NCI-H1092 (cell line): ENCODE measurements around the gene ZNF792.
"Not testable (repeated sequence)": the region's sequence is repeated elsewhere in the genome, so short reads cannot be mapped to it uniquely, and the experiment has no call there.

Experiments used
- DNase-seq: peaks from one replicate; lab custom pipeline; 2025; lab: John Stamatoyannopoulos, UW

ZNF792 gene

GRCh38 chr19:34998777-34999497 lies 34.9 kb upstream of the ZNF792 start:
- no peak for DNase-seq

GRCh38 chr19:34998224-34998623 lies 34.2 kb upstream of the ZNF792 start:
- DNase-seq: not testable (repeated sequence)

GRCh38 chr19:34997071-34997617 lies 33.1 kb upstream of the ZNF792 start:
- DNase-seq: no peak

GRCh38 chr19:34995551-34995950 lies 31.5 kb upstream of the ZNF792 start:
- DNase-seq: no peak

- DNase-seq: no peak
Observed at GRCh38 chr19:34994643-34995541, 30.9 kb upstream of the ZNF792 start.

- DNase-seq: no peak
Observed at GRCh38 chr19:34994286-34994642, 30.2 kb upstream of the ZNF792 start.

- DNase-seq: not testable (repeated sequence)
Observed at GRCh38 chr19:34992582-34992981, 28.6 kb upstream of the ZNF792 start.

GRCh38 chr19:34991542-34992333 lies 27.7 kb upstream of the ZNF792 start:
- DNase-seq: no peak

GRCh38 chr19:34990578-34991192 lies 26.7 kb upstream of the ZNF792 start:
- no peak for DNase-seq

GRCh38 chr19:34989298-34989697 lies 25.3 kb upstream of the ZNF792 start:
- DNase-seq: no peak

GRCh38 chr19:34988119-34988518 lies 24.1 kb upstream of the ZNF792 start:
- DNase-seq: no peak

- no peak for DNase-seq
Observed at GRCh38 chr19:34985249-34986022, 21.4 kb upstream of the ZNF792 start.

- DNase-seq: no peak
Observed at GRCh38 chr19:34984287-34984686, 20.3 kb upstream of the ZNF792 start.

GRCh38 chr19:34983786-34984185 lies 19.8 kb upstream of the ZNF792 start:
- no peak for DNase-seq

GRCh38 chr19:34982275-34982674 lies 18.2 kb upstream of the ZNF792 start:
- DNase-seq: no peak

GRCh38 chr19:34979819-34980640 lies 16.0 kb upstream of the ZNF792 start:
- no peak for DNase-seq

GRCh38 chr19:34976611-34977010 lies 12.6 kb upstream of the ZNF792 start:
- no peak for DNase-seq

GRCh38 chr19:34975056-34975455 lies 11.0 kb upstream of the ZNF792 start:
- no peak for DNase-seq

- DNase-seq: no peak
Observed at GRCh38 chr19:34974646-34975045, 10.6 kb upstream of the ZNF792 start.

- no peak for DNase-seq
Observed at GRCh38 chr19:34972163-34972705, 8.2 kb upstream of the ZNF792 start.
